Activated T-cell treated with anti-CD3 and anti-CD28 coated beads, Interleukin-2, amount 50 U/mL, for 1 hour (primary cell): ENCODE measurements around the gene ESYT2.
A peak's percentile ranks its signal among the peaks of the same experiment; 100 is the strongest.

Source experiments
- DNase-seq: peaks from one replicate; pipeline ENCODE4 v3.0.0-alpha.2; 2020

ESYT2 gene

GRCh38 chr7:158795272-158795671, 34.0 kb downstream of the ESYT2 start:
- DNase-seq = no peak

GRCh38 chr7:158791107-158791506, 38.2 kb downstream of the ESYT2 start:
- no peak for DNase-seq

GRCh38 chr7:158789842-158790241, 39.5 kb downstream of the ESYT2 start:
- no peak for DNase-seq

- no peak for DNase-seq
Observed at GRCh38 chr7:158786898-158787297, 42.4 kb downstream of the ESYT2 start.

GRCh38 chr7:158784270-158784669, 45.0 kb downstream of the ESYT2 start:
- DNase-seq = no peak

GRCh38 chr7:158783595-158783994, 45.7 kb downstream of the ESYT2 start:
- peak; percentile 33 for DNase-seq

GRCh38 chr7:158782761-158783401, 46.4 kb downstream of the ESYT2 start:
- DNase-seq = no peak

- DNase-seq = no peak
Observed at GRCh38 chr7:158781974-158782664, 47.2 kb downstream of the ESYT2 start.

- DNase-seq = no peak
Observed at GRCh38 chr7:158781217-158781973, 47.9 kb downstream of the ESYT2 start.

GRCh38 chr7:158779061-158780000, 50.0 kb downstream of the ESYT2 start:
- DNase-seq = no peak

GRCh38 chr7:158778471-158778870, 50.8 kb downstream of the ESYT2 start:
- DNase-seq = no peak

- no peak for DNase-seq
Observed at GRCh38 chr7:158777793-158778192, 51.5 kb downstream of the ESYT2 start.

GRCh38 chr7:158776474-158776873, 52.8 kb downstream of the ESYT2 start:
- no peak for DNase-seq

GRCh38 chr7:158774952-158775351, 54.4 kb downstream of the ESYT2 start:
- DNase-seq = no peak

GRCh38 chr7:158772916-158773315, 56.4 kb downstream of the ESYT2 start:
- DNase-seq = no peak

GRCh38 chr7:158771213-158771834, 58.0 kb downstream of the ESYT2 start:
- DNase-seq = no peak

GRCh38 chr7:158767707-158768106, 61.6 kb downstream of the ESYT2 start:
- DNase-seq = no peak

GRCh38 chr7:158766570-158767281, 62.6 kb downstream of the ESYT2 start:
- DNase-seq = no peak

GRCh38 chr7:158765020-158765419, 64.3 kb downstream of the ESYT2 start:
- DNase-seq = no peak

- DNase-seq = no peak
Observed at GRCh38 chr7:158763454-158764033, 65.8 kb downstream of the ESYT2 start.

GRCh38 chr7:158761945-158762344, 67.4 kb downstream of the ESYT2 start:
- no peak for DNase-seq
